ENCODE results near the gene RAB3C.

DNA sequence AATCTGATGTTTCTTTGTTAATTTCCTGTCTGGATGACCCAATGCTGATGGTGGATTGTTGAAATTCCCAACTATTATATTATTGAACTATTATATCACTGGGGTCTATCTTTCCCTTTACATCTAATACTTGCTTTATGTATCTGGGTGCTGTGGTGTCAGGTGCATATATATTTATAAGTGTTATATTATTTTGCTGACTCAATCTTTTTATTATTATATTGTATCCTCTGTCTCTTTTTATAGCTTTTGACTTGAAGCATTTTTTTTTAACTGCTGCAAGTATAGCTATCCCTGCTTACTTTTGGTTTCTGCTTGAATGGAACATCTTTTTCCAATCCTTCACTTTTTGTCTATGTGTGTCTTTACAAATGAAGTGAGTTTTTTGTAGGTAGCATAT is 255.9 kb downstream of the RAB3C start:
- TF ChIP-seq, protein P1, sequence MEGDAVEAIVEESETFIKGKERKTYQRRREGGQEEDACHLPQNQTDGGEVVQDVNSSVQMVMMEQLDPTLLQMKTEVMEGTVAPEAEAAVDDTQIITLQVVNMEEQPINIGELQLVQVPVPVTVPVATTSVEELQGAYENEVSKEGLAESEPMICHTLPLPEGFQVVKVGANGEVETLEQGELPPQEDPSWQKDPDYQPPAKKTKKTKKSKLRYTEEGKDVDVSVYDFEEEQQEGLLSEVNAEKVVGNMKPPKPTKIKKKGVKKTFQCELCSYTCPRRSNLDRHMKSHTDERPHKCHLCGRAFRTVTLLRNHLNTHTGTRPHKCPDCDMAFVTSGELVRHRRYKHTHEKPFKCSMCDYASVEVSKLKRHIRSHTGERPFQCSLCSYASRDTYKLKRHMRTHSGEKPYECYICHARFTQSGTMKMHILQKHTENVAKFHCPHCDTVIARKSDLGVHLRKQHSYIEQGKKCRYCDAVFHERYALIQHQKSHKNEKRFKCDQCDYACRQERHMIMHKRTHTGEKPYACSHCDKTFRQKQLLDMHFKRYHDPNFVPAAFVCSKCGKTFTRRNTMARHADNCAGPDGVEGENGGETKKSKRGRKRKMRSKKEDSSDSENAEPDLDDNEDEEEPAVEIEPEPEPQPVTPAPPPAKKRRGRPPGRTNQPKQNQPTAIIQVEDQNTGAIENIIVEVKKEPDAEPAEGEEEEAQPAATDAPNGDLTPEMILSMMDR (conservative IDR thresholded peaks at IDR 0.05; ENCODE audit: low read length): no peak
- no peak for TF ChIP-seq EZH2phosphoT487 (IDR thresholded peaks at IDR 0.05; ENCODE audit: borderline replicate concordance)
